Measurements from ENCODE around the gene EPB41L2. TPM values are rescaled to one million over a fixed set of nuclear protein-coding genes. Genes with fewer than 3 reads are reported as not detected.
A peak's percentile ranks its signal among the peaks of the same experiment; 100 is the strongest.

Gene EPB41L2
- total RNA-seq, 1 donor from 2014 or later, result 136 TPM

GRCh38 chr6:131026243-131026642 is 36.8 kb downstream of the EPB41L2 start:
- no peaks in the 10 kb centered on the region for H3K9me3 ChIP-seq (ENCODE audit: insufficient read depth, low read depth, low read length)
- Mint-ChIP-seq H3K9me3 (ENCODE audit: unreplicated experiment) (no peaks in the 10 kb centered on the region), H3K4me3 (ENCODE audit: unreplicated experiment) (no peak overlapping the region), H3K4me1 (ENCODE audit: low read depth, unreplicated experiment) (peaks cover 37% of the 10 kb centered on the region), H3K36me3 (ENCODE audit: low read depth, unreplicated experiment) (no peaks in the 10 kb centered on the region), H3K27me3 (ENCODE audit: low read depth, unreplicated experiment) (no peaks in the 10 kb centered on the region), H3K27ac (ENCODE audit: unreplicated experiment) (no peak overlapping the region)
- TF ChIP-seq CTCF (IDR thresholded peaks at IDR 0.05; ENCODE audit: insufficient read depth, low read depth, low read length) (no peak), EZH2 (IDR thresholded peaks at IDR 0.05; ENCODE audit: insufficient read depth, low read length) (no peak)
- no peaks in the 10 kb centered on the region for H3K27me3 ChIP-seq (ENCODE audit: insufficient read depth, low read length)
- no peak overlapping the region for H2AFZ ChIP-seq (ENCODE audit: low read depth, low read length)
- H4K20me1 ChIP-seq (ENCODE audit: insufficient read depth, low read length), result no peaks in the 10 kb centered on the region
- FAIRE-seq (no peak), DNase-seq (ENCODE audit: low read depth) (no peak)
- H3K36me3 ChIP-seq (ENCODE audit: insufficient read depth, low read length), result no peaks in the 10 kb centered on the region
- H3K4me1 ChIP-seq (ENCODE audit: insufficient read depth, low read length), result peaks cover 21% of the 10 kb centered on the region
- no peak overlapping the region for H3K9ac ChIP-seq (ENCODE audit: low read length)
- H3K27ac ChIP-seq (ENCODE audit: low read depth, low read length), result no peak overlapping the region
- H3K4me2 ChIP-seq (ENCODE audit: low read length), result no peak overlapping the region
- peaks cover 64% of the 10 kb centered on the region for H3K79me2 ChIP-seq (ENCODE audit: insufficient read depth, low read length)
- no peak overlapping the region for H3K4me3 ChIP-seq (ENCODE audit: insufficient read depth, low read depth, low read length)

GRCh38 chr6:131024565-131024964 is 38.5 kb downstream of the EPB41L2 start:
- peaks cover 30% of the 10 kb centered on the region for H3K4me1 Mint-ChIP-seq (ENCODE audit: low read depth, unreplicated experiment)
- H3K4me1 ChIP-seq (ENCODE audit: insufficient read depth, low read length), result peaks cover 15% of the 10 kb centered on the region
- H3K9me3 Mint-ChIP-seq (ENCODE audit: unreplicated experiment), result no peaks in the 10 kb centered on the region
- H3K9ac ChIP-seq (ENCODE audit: low read length), result no peak overlapping the region
- DNase-seq (ENCODE audit: low read depth) (no peak), FAIRE-seq (no peak)
- peak overlapping the region; percentile 72 for H3K27ac Mint-ChIP-seq (ENCODE audit: unreplicated experiment)
- H3K27me3 Mint-ChIP-seq (ENCODE audit: low read depth, unreplicated experiment), result no peaks in the 10 kb centered on the region
- H3K27me3 ChIP-seq (ENCODE audit: insufficient read depth, low read length), result no peaks in the 10 kb centered on the region
- H3K4me3 ChIP-seq (ENCODE audit: insufficient read depth, low read depth, low read length), result no peak overlapping the region
- TF ChIP-seq EZH2 (IDR thresholded peaks at IDR 0.05; ENCODE audit: insufficient read depth, low read length), result no peak
- TF ChIP-seq CTCF (IDR thresholded peaks at IDR 0.05; ENCODE audit: insufficient read depth, low read depth, low read length), result no peak
- no peaks in the 10 kb centered on the region for H3K36me3 ChIP-seq (ENCODE audit: insufficient read depth, low read length)
- H3K27ac ChIP-seq (ENCODE audit: low read depth, low read length), result peak overlapping the region; percentile 80
- no peak overlapping the region for H3K4me3 Mint-ChIP-seq (ENCODE audit: unreplicated experiment)
- H4K20me1 ChIP-seq (ENCODE audit: insufficient read depth, low read length), result no peaks in the 10 kb centered on the region
- H3K79me2 ChIP-seq (ENCODE audit: insufficient read depth, low read length), result peaks cover 54% of the 10 kb centered on the region
- H2AFZ ChIP-seq (ENCODE audit: low read depth, low read length), result no peak overlapping the region
- no peaks in the 10 kb centered on the region for H3K9me3 ChIP-seq (ENCODE audit: insufficient read depth, low read depth, low read length)
- H3K4me2 ChIP-seq (ENCODE audit: low read length), result peak overlapping the region; percentile 83
- H3K36me3 Mint-ChIP-seq (ENCODE audit: low read depth, unreplicated experiment), result no peaks in the 10 kb centered on the region

GRCh38 chr6:131023834-131024504 is 39.1 kb downstream of the EPB41L2 start:
- Mint-ChIP-seq H3K27me3 (ENCODE audit: low read depth, unreplicated experiment) (no peaks in the 10 kb centered on the region), H3K4me3 (ENCODE audit: unreplicated experiment) (no peak overlapping the region), H3K36me3 (ENCODE audit: low read depth, unreplicated experiment) (no peaks in the 10 kb centered on the region), H3K4me1 (ENCODE audit: low read depth, unreplicated experiment) (peaks cover 27% of the 10 kb centered on the region), H3K9me3 (ENCODE audit: unreplicated experiment) (no peaks in the 10 kb centered on the region), H3K27ac (ENCODE audit: unreplicated experiment) (peak overlapping the region; percentile 72)
- Histone ChIP-seq H3K9ac (ENCODE audit: low read length) (peak overlapping the region; percentile 40), H3K4me3 (ENCODE audit: insufficient read depth, low read depth, low read length) (peak overlapping the region; percentile 37), H4K20me1 (ENCODE audit: insufficient read depth, low read length) (no peaks in the 10 kb centered on the region), H3K4me1 (ENCODE audit: insufficient read depth, low read length) (peaks cover 9% of the 10 kb centered on the region), H3K79me2 (ENCODE audit: insufficient read depth, low read length) (peaks cover 53% of the 10 kb centered on the region), H3K36me3 (ENCODE audit: insufficient read depth, low read length) (no peaks in the 10 kb centered on the region), H3K27me3 (ENCODE audit: insufficient read depth, low read length) (no peaks in the 10 kb centered on the region), H3K9me3 (ENCODE audit: insufficient read depth, low read depth, low read length) (no peaks in the 10 kb centered on the region), H3K27ac (ENCODE audit: low read depth, low read length) (peak overlapping the region; percentile 80), H2AFZ (ENCODE audit: low read depth, low read length) (peak overlapping the region; percentile 68), H3K4me2 (ENCODE audit: low read length) (peak overlapping the region; percentile 83)
- TF ChIP-seq EZH2 (IDR thresholded peaks at IDR 0.05; ENCODE audit: insufficient read depth, low read length) (no peak), CTCF (IDR thresholded peaks at IDR 0.05; ENCODE audit: insufficient read depth, low read depth, low read length) (no peak)
- FAIRE-seq (peak; percentile 58), DNase-seq (ENCODE audit: low read depth) (peak; percentile 87)
